HepG2 (cell line): ENCODE data around the gene NTSR2. TPM values are rescaled to one million over a fixed set of nuclear protein-coding genes. Genes with fewer than 3 reads are reported as not detected.
A peak's percentile ranks its signal among the peaks of the same experiment; 100 is the strongest.

Experiments
- CHD2 ChIP-seq: IDR thresholded peaks from 2 replicates; pipeline ENCODE4 v1.6.1; 2011; ENCODE audit warnings: low read depth, low read length, improper control_type of control experiment
- ELF3 ChIP-seq: IDR thresholded peaks from 2 replicates; pipeline ENCODE4 v1.6.1; 2016; ENCODE audit warnings: missing genetic modification reagents, missing compliant biosample characterization
- FOSL2 ChIP-seq: sonication (generic); formaldehyde crosslinking; IDR thresholded peaks from 2 replicates; pipeline ENCODE4 v1.4.0; 2020; ENCODE audit warnings: missing genetic modification reagents
- FOXK1 ChIP-seq: sonication (generic); formaldehyde crosslinking; IDR thresholded peaks from 2 replicates; pipeline ENCODE4 v1.4.0; 2020; ENCODE audit warnings: low read depth, missing genetic modification reagents, borderline replicate concordance
- MED1 ChIP-seq: sonication (generic); formaldehyde crosslinking; IDR thresholded peaks from 2 replicates; pipeline ENCODE4 v1.4.0; 2020; ENCODE audit warnings: missing genetic modification reagents
- NFKB2 ChIP-seq: sonication (generic); formaldehyde crosslinking; IDR thresholded peaks from 2 replicates; pipeline ENCODE4 v1.4.0; 2020; ENCODE audit warnings: missing genetic modification reagents, borderline replicate concordance
- RXRB ChIP-seq: IDR thresholded peaks from 2 replicates; pipeline ENCODE4 v1.6.1; 2016; ENCODE audit warnings: borderline replicate concordance, missing genetic modification reagents, missing compliant biosample characterization
- SALL1 ChIP-seq: sonication (generic); formaldehyde crosslinking; IDR thresholded peaks from 2 replicates; pipeline ENCODE4 v1.8.0; 2022; ENCODE audit warnings: mild to moderate bottlenecking, missing genetic modification reagents
- SAP130 ChIP-seq: IDR thresholded peaks from 2 replicates; pipeline ENCODE4 v1.6.1; 2016; ENCODE audit warnings: low read depth
- SATB2 ChIP-seq: sonication (generic); formaldehyde crosslinking; IDR thresholded peaks from 2 replicates; pipeline ENCODE4 v1.5.0; 2020; ENCODE audit warnings: missing genetic modification reagents
- SOX6 ChIP-seq, 2 experiments: fragments of 450-650 bp in 1 of 2; sonication (generic) in 1 of 2; formaldehyde crosslinking in 1 of 2; IDR thresholded peaks; 2 replicates each; pipeline versions ENCODE4 v1.4.0 to v1.6.1; 2017 to 2020; ENCODE audit warnings: antibody characterized with exemption in 1 of 2, mild to moderate bottlenecking in 1 of 2, missing genetic modification reagents in 1 of 2
- SP1 ChIP-seq, 2 experiments: fragments of 450-650 bp in 1 of 2; sonication (generic) in 1 of 2; formaldehyde crosslinking in 1 of 2; IDR thresholded peaks; 2 replicates each; pipeline versions ENCODE4 v1.4.0 to v1.6.1; 2016 to 2020; ENCODE audit warnings: missing genetic modification reagents in 1 of 2
- ZNF331 ChIP-seq: sonication (generic); formaldehyde crosslinking; IDR thresholded peaks from 2 replicates; pipeline ENCODE4 v1.4.0; 2020; ENCODE audit warnings: missing genetic modification reagents
- ZNF562 ChIP-seq: sonication (generic); formaldehyde crosslinking; IDR thresholded peaks from 2 replicates; pipeline ENCODE4 v1.8.0; 2022; ENCODE audit warnings: missing genetic modification reagents, borderline replicate concordance
- ZNF598 ChIP-seq: sonication (generic); formaldehyde crosslinking; IDR thresholded peaks from 2 replicates; pipeline ENCODE4 v1.5.1; 2020; ENCODE audit warnings: mild to moderate bottlenecking, missing genetic modification reagents, borderline replicate concordance
- polyA plus RNA-seq, 8 experiments: library from polyadenylated mRNA; depleted of rRNA in 3 of 8; stranded (reverse) in 7 of 8; unstranded in 1 of 8; fragments of >200 nt; fragmentation: Illumina TruSeq in 4 of 8; extraction: Trizol in 4 of 8; gene quantifications; 2 replicates each; pipeline versions ENCODE4 v1.2.1 to v1.2.3, GENCODE V29; 2011 to 2016; ENCODE audit warnings: low read depth in 4 of 8, missing spikeins in 1 of 8, mixed read lengths in 1 of 8; ENCODE audit not compliant: insufficient read depth in 1 of 8
- total RNA-seq, 5 experiments: library from RNA; depleted of rRNA; stranded (reverse); fragments of >200 nt; fragmentation: Illumina TruSeq; extraction: Trizol; gene quantifications; 2 replicates each; pipeline ENCODE4 v1.2.3, GENCODE V29; 2016; ENCODE audit warnings: low read depth in 1 of 5
- TF ChIP-seq, protein P1 (sequence below): sonication (generic); formaldehyde crosslinking; IDR thresholded peaks from 2 replicates; pipeline ENCODE4 v1.4.0; 2020; ENCODE audit warnings: missing genetic modification reagents, borderline replicate concordance
- TF ChIP-seq, protein P2 (sequence below): IDR thresholded peaks from 2 replicates; pipeline ENCODE4 v1.6.1; 2016; ENCODE audit warnings: low read depth
- TF ChIP-seq, protein P3 (sequence below): sonication (generic); formaldehyde crosslinking; IDR thresholded peaks from 2 replicates; pipeline ENCODE4 v1.5.0; 2020; ENCODE audit warnings: mild to moderate bottlenecking, missing genetic modification reagents
- TF ChIP-seq, protein P4 (sequence below): sonication (generic); formaldehyde crosslinking; IDR thresholded peaks from 2 replicates; pipeline ENCODE4 v1.5.1; 2020; ENCODE audit warnings: mild to moderate bottlenecking, missing genetic modification reagents, moderate library complexity

Gene NTSR2
- total and polyA plus RNA-seq, 2 of the 13 experiments (the other 11 are each of a cell fraction or from before 2014, with no cell fraction given), result not detected

DNA sequence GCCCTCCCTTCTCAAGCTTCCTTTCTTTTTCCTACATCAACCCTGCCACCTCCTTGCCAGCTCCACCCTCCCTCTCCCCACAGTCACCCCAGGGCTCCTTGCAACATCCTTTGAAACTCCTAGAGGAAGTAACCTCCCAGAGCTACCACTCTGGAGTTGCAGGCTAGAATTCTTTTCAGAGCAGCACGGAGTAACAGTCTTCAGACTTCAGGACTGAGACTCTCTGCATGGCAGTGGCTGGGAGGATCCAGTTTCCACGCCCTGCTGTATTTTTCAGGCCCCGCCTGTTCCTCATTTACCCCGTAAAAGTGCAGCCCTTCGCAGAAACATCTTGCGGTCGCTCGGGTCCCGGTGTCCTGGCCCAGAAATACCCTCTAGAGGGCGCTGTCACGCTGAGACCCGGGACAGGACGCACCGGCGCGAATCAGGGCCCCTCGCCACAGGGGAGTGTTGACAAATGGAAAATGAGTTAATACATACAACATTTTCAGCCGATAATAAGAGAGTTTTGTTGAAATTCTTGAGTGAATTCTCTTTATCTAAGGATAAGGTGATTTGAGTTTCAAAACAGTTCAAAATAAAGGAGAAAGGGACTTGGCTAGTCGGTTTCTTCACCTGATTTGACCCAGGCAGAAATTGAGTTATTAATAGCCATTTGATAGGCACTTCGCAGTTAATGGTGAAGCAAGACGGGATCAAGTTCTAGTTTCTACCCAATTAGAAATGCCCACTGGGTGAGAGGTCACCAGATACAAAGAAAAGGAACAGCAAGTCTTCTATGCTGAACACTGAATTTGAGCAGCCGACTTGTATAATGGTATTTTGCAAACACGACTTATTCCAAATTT lies 18.5 kb upstream of the NTSR2 start (continued):
- TF ChIP-seq ZNF331 (CRISPR knock-in tag), result peak; percentile 42; the same call in 1 of the 2 replicates
- TF ChIP-seq SAP130 (CRISPR knock-in tag), result peak; percentile 50
- 0 out of 2 replicates have a peak, but pooled peaks have one; percentile 57 for TF ChIP-seq ZNF598 (CRISPR knock-in tag)
- TF ChIP-seq RXRB, result peak; percentile 22; the same call in 1 of the 2 replicates
- TF ChIP-seq SATB2 (CRISPR knock-in tag), result 0 out of 2 replicates have a peak, but pooled peaks have one; percentile 58
- TF ChIP-seq, protein P1, sequence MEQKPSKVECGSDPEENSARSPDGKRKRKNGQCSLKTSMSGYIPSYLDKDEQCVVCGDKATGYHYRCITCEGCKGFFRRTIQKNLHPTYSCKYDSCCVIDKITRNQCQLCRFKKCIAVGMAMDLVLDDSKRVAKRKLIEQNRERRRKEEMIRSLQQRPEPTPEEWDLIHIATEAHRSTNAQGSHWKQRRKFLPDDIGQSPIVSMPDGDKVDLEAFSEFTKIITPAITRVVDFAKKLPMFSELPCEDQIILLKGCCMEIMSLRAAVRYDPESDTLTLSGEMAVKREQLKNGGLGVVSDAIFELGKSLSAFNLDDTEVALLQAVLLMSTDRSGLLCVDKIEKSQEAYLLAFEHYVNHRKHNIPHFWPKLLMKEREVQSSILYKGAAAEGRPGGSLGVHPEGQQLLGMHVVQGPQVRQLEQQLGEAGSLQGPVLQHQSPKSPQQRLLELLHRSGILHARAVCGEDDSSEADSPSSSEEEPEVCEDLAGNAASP (CRISPR knock-in tag), result 0 out of 2 replicates have a peak, but pooled peaks have one; percentile 49
- peak; percentile 76 for TF ChIP-seq SALL1 (CRISPR knock-in tag)
- TF ChIP-seq SOX6 (IDR thresholded peaks at IDR 0.05), result no peak
- TF ChIP-seq SOX6 (CRISPR knock-in tag; IDR thresholded peaks at IDR 0.05), result 0 out of 2 replicates have a peak, but pooled peaks have one; percentile 35
- peak; percentile 29; the same call in 1 of the 2 replicates for TF ChIP-seq FOXK1 (CRISPR knock-in tag)
- TF ChIP-seq NFKB2 (CRISPR knock-in tag), result peak; percentile 30; the same call in 1 of the 2 replicates
- TF ChIP-seq ZNF562 (CRISPR knock-in tag), result no peak
- TF ChIP-seq SP1 (IDR thresholded peaks at IDR 0.05), result no peak
- no peak for TF ChIP-seq SP1 (CRISPR knock-in tag; IDR thresholded peaks at IDR 0.05)
- TF ChIP-seq ELF3 (CRISPR knock-in tag), result 0 out of 2 replicates have a peak, but pooled peaks have one; percentile 25
- TF ChIP-seq MED1 (CRISPR knock-in tag), result peak; percentile 22; the same call in 1 of the 2 replicates
- TF ChIP-seq, protein P2, sequence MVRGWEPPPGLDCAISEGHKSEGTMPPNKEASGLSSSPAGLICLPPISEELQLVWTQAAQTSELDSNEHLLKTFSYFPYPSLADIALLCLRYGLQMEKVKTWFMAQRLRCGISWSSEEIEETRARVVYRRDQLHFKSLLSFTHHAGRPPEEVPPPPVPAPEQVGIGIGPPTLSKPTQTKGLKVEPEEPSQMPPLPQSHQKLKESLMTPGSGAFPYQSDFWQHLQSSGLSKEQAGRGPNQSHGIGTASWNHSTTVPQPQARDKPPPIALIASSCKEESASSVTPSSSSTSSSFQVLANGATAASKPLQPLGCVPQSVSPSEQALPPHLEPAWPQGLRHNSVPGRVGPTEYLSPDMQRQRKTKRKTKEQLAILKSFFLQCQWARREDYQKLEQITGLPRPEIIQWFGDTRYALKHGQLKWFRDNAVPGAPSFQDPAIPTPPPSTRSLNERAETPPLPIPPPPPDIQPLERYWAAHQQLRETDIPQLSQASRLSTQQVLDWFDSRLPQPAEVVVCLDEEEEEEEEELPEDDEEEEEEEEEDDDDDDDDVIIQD (CRISPR knock-in tag), result 0 out of 2 replicates have a peak, but pooled peaks have one; percentile 42
- TF ChIP-seq, protein P3, sequence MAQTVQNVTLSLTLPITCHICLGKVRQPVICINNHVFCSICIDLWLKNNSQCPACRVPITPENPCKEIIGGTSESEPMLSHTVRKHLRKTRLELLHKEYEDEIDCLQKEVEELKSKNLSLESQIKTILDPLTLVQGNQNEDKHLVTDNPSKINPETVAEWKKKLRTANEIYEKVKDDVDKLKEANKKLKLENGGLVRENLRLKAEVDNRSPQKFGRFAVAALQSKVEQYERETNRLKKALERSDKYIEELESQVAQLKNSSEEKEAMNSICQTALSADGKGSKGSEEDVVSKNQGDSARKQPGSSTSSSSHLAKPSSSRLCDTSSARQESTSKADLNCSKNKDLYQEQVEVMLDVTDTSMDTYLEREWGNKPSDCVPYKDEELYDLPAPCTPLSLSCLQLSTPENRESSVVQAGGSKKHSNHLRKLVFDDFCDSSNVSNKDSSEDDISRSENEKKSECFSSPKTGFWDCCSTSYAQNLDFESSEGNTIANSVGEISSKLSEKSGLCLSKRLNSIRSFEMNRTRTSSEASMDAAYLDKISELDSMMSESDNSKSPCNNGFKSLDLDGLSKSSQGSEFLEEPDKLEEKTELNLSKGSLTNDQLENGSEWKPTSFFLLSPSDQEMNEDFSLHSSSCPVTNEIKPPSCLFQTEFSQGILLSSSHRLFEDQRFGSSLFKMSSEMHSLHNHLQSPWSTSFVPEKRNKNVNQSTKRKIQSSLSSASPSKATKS, result no peak
- TF ChIP-seq CHD2, result no peak
- TF ChIP-seq, protein P4, sequence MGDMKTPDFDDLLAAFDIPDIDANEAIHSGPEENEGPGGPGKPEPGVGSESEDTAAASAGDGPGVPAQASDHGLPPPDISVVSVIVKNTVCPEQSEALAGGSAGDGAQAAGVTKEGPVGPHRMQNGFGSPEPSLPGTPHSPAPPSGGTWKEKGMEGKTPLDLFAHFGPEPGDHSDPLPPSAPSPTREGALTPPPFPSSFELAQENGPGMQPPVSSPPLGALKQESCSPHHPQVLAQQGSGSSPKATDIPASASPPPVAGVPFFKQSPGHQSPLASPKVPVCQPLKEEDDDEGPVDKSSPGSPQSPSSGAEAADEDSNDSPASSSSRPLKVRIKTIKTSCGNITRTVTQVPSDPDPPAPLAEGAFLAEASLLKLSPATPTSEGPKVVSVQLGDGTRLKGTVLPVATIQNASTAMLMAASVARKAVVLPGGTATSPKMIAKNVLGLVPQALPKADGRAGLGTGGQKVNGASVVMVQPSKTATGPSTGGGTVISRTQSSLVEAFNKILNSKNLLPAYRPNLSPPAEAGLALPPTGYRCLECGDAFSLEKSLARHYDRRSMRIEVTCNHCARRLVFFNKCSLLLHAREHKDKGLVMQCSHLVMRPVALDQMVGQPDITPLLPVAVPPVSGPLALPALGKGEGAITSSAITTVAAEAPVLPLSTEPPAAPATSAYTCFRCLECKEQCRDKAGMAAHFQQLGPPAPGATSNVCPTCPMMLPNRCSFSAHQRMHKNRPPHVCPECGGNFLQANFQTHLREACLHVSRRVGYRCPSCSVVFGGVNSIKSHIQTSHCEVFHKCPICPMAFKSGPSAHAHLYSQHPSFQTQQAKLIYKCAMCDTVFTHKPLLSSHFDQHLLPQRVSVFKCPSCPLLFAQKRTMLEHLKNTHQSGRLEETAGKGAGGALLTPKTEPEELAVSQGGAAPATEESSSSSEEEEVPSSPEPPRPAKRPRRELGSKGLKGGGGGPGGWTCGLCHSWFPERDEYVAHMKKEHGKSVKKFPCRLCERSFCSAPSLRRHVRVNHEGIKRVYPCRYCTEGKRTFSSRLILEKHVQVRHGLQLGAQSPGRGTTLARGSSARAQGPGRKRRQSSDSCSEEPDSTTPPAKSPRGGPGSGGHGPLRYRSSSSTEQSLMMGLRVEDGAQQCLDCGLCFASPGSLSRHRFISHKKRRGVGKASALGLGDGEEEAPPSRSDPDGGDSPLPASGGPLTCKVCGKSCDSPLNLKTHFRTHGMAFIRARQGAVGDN (CRISPR knock-in tag), result peak; percentile 44; the same call in 1 of the 2 replicates
- TF ChIP-seq FOSL2 (CRISPR knock-in tag), result peak; percentile 30; the same call in 1 of the 2 replicates
